ENCODE measurements around the gene OPHN1.

DNA sequence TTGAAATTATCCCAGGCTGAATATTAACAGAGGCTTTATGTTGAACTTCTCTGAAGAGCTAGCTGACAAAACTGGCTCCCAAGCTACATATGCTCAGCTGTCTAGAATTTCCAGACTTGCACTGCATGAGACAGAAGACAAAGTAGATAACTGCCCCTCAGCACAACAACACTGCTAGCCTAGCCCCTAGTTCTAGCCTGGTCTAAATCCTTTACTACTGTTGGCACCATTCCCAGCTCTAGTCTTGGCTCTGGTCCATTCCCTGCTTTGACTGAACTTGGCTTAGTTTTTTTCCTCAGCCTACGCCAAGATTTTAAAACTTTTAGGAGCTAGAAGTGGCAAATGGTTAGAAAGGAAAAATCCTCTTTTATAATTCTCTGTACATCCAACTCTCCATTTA is 7.6 kb upstream of the OPHN1 start:
- TF ChIP-seq, protein P1, sequence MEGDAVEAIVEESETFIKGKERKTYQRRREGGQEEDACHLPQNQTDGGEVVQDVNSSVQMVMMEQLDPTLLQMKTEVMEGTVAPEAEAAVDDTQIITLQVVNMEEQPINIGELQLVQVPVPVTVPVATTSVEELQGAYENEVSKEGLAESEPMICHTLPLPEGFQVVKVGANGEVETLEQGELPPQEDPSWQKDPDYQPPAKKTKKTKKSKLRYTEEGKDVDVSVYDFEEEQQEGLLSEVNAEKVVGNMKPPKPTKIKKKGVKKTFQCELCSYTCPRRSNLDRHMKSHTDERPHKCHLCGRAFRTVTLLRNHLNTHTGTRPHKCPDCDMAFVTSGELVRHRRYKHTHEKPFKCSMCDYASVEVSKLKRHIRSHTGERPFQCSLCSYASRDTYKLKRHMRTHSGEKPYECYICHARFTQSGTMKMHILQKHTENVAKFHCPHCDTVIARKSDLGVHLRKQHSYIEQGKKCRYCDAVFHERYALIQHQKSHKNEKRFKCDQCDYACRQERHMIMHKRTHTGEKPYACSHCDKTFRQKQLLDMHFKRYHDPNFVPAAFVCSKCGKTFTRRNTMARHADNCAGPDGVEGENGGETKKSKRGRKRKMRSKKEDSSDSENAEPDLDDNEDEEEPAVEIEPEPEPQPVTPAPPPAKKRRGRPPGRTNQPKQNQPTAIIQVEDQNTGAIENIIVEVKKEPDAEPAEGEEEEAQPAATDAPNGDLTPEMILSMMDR (IDR thresholded peaks at IDR 0.05), result no peak
- TF ChIP-seq POLR2A (IDR thresholded peaks at IDR 0.05), result no peak
